Measurements from ENCODE around the gene TBC1D5. TPM values are rescaled to one million over a fixed set of nuclear protein-coding genes. Genes with fewer than 3 reads are reported as not detected.

Gene TBC1D5
- total RNA-seq, 1 donor from 2014 or later, result 32.1 TPM

DNA sequence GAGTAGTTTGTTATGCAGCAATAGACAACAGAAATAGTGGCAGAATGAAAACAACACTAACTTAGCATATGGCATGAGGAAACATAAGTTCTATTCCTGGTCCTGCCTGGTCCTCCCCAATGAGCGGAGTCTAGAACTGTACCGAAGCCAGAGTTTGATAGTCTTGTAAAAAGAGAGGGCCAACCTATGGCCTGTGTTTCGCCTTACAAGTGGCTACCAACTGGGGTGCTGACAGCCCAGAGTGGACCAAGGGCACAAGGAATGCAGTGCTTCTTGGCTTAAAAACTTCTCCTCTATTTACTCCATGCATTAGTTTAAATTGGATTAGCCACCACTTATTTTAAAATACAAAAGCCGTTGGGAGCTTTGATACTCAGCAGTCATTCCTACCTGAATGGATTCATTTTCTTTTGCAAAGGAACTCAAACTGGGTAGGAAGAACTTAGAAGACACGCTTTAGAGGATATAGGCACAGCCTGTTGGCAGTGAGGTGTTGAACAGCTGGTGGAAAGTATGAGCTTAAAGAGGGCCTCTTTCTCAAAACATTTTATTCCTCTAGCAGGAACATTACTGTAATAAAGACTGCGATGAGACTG, 554.7 kb downstream of the TBC1D5 start:
- TF ChIP-seq, protein P1, sequence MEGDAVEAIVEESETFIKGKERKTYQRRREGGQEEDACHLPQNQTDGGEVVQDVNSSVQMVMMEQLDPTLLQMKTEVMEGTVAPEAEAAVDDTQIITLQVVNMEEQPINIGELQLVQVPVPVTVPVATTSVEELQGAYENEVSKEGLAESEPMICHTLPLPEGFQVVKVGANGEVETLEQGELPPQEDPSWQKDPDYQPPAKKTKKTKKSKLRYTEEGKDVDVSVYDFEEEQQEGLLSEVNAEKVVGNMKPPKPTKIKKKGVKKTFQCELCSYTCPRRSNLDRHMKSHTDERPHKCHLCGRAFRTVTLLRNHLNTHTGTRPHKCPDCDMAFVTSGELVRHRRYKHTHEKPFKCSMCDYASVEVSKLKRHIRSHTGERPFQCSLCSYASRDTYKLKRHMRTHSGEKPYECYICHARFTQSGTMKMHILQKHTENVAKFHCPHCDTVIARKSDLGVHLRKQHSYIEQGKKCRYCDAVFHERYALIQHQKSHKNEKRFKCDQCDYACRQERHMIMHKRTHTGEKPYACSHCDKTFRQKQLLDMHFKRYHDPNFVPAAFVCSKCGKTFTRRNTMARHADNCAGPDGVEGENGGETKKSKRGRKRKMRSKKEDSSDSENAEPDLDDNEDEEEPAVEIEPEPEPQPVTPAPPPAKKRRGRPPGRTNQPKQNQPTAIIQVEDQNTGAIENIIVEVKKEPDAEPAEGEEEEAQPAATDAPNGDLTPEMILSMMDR (conservative IDR thresholded peaks at IDR 0.05; ENCODE audit: low read depth, low read length), result no peak
- no peak for DNase-seq (ENCODE audit: low read depth)
- H3K4me3 ChIP-seq (ENCODE audit: low read depth, low read length), result no peak overlapping the region

DNA sequence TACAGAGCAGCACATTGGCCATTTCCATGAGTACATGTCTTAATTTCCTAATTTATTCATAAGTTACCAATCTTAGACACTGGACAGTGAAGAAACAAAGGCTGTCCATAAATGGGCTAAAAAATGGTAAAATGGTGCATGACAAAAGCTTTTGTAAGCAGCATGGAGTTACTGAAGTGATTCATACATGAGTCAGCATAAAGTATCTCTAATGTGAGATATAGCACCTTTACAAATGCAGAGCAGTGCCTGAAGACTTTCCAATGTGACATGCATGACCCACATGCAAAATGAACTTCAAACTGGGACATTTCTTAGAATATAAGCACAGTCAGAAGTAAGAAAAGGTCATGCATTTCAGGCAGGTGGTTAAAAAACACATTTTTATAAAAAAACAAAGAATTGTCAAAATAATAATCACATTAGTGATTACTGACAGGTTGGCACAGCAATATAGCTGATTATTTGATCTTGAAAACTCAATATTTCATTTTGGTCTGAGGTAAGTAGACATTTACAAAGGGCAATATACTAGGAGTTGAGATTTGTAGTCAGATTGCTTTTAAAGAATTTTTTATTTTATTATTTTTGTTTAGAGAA, 558.4 kb downstream of the TBC1D5 start:
- peak; percentile 39 for DNase-seq (ENCODE audit: low read depth)
- H3K4me3 ChIP-seq (ENCODE audit: low read depth, low read length), result no peak overlapping the region
- TF ChIP-seq, protein P1 (conservative IDR thresholded peaks at IDR 0.05; ENCODE audit: low read depth, low read length), result no peak

DNA sequence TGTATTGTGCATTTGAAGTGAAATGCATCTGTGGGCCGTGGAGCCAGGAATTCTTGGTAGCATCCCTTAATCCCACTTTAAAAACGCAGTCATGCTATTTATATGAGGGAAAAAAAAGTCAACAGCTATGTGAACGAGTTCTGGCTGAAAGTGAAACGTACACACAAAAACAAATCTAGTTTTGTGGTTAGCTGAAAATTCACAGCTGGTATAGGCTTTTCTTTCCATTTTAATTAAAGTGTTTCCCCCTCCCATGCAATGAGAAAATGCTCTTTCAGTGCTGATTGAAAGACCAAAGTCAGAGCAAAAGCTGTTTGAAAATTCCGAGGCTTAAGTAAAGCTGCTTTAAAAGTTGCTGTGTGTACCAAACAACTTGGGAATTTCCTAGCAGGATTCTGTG, 560.3 kb downstream of the TBC1D5 start:
- no peak overlapping the region for H3K4me3 ChIP-seq (ENCODE audit: low read depth, low read length)
- DNase-seq (ENCODE audit: low read depth), result no peak
- TF ChIP-seq, protein P1 (conservative IDR thresholded peaks at IDR 0.05; ENCODE audit: low read depth, low read length), result no peak

DNA sequence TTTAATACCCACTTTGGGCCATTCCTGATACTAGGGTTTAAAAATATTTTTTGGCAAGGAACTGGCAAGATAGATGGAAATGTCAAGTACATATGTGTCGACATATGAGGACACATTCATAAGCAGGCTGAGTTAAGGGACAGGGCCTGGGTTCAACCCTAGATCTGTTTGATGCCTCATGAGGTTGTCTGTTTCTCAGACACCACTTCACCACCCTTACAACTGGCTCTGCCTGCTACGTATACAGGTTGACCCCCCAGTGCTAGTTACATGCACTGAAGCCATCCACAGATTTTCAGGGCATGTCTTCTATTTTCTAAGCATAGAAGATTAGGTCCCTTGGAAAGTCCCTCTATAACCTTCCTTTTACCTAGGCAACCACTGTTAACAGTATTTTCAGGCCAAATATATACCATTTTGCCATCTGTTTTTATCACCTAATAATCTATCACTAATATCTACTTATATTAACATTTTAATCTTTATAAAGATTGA, 561.0 kb downstream of the TBC1D5 start:
- H3K4me3 ChIP-seq (ENCODE audit: low read depth, low read length), result no peak overlapping the region
- TF ChIP-seq, protein P1 (conservative IDR thresholded peaks at IDR 0.05; ENCODE audit: low read depth, low read length), result no peak
- DNase-seq (ENCODE audit: low read depth), result no peak

DNA sequence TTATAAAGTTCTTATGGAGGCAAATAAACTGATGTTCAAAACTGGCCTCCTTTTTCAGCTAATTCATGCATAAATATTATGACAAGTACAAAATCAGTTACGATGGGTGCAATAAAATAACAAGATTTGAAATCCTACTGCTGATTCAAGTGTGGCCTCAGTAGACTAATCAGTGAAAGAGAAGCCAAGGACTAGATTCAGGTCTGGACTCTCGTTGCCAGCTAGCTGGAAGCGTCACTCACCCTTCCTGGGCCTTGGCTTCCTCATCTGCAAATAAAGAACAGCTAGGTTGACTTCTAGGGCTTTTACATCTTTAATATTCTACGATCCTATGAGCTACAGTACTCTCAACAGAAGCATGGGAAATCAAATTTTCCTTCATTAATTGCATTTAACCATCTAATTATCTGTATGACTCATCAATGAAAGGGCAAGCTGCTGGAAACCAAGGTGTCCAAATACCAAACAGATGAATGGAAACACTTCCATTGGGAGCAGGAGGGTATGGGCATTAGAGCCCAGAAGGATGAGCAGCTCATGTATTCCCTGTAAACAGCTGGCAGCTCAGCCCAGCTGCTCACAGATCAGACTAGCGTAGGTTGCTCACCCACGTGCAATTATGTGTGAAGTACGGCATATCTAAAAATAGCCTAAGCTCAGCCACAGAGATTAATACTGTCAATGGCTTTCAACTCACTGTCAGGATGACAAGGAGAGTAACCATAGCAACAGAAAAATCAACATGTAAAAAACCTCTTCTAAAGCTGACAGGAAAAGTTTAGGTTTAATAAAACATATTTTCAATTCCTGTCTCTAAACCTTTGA, 562.8 kb downstream of the TBC1D5 start:
- no peak for DNase-seq (ENCODE audit: low read depth)
- TF ChIP-seq, protein P1 (conservative IDR thresholded peaks at IDR 0.05; ENCODE audit: low read depth, low read length), result no peak

DNA sequence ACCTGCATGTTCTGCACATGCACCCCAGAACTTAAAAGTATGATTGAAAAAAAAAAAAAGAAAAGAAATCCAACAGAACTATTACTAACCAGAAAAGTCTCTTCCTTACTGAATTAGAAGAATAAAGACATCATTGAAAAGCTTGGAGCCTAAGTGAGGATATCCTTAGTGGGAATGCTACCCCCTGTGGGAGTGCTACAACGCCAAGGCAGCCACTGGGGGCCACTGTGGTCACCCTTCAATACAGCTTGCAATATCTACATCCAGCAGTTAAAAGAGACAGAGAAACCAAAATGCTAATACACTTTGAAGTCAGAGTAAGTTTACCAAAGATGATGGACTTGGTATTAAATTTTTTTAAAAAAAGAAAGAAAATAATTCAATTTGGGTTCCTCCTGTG, 565.7 kb downstream of the TBC1D5 start:
- no peak for DNase-seq (ENCODE audit: low read depth)
- H3K4me3 ChIP-seq (ENCODE audit: low read depth, low read length), result no peak overlapping the region
- TF ChIP-seq, protein P1 (conservative IDR thresholded peaks at IDR 0.05; ENCODE audit: low read depth, low read length), result peak; percentile 13

More for the DNA sequence above, 562.8 kb downstream of the TBC1D5 start:
- no peak overlapping the region for H3K4me3 ChIP-seq (ENCODE audit: low read depth, low read length)

All from epithelial cell of proximal tubule (primary cell).